Nephron (organoid): ENCODE results near the gene DLX1.

Experiments
- H3K27ac Mint-ChIP-seq, 3 experiments: 2 replicates each; pipeline ENCODE4 v1.8.0; 2020; ENCODE audit warnings: mixed read lengths in 3 of 3, mild to moderate bottlenecking in 2 of 3, moderate library complexity in 1 of 3
- H3K27me3 Mint-ChIP-seq: 2 replicates; pipeline ENCODE4 v1.8.0; 2021; ENCODE audit warnings: low read depth, mild to moderate bottlenecking, moderate library complexity, mixed read lengths
- H3K36me3 Mint-ChIP-seq: 2 replicates; pipeline ENCODE4 v1.8.0; 2020; ENCODE audit warnings: low read depth, mixed read lengths
- H3K4me1 Mint-ChIP-seq: 2 replicates; pipeline ENCODE4 v1.8.0; 2020; ENCODE audit warnings: mixed read lengths
- H3K4me3 Mint-ChIP-seq, 3 experiments: 2 replicates each; pipeline ENCODE4 v1.8.0; 2020; ENCODE audit warnings: mild to moderate bottlenecking in 3 of 3, mixed read lengths in 3 of 3, moderate library complexity in 2 of 3
- H3K9me3 Mint-ChIP-seq: 2 replicates; pipeline ENCODE4 v1.8.0; 2020; ENCODE audit warnings: mixed read lengths
- TF ChIP-seq, protein P1 (sequence below), 3 experiments: fragments of 200-600 bp; sonication (generic); IDR thresholded peaks; one replicate each; pipeline ENCODE4 v1.5.0; 2021; ENCODE audit warnings: antibody characterized with exemption in 3 of 3; ENCODE audit not compliant: unreplicated experiment in 3 of 3

Gene DLX1

DNA sequence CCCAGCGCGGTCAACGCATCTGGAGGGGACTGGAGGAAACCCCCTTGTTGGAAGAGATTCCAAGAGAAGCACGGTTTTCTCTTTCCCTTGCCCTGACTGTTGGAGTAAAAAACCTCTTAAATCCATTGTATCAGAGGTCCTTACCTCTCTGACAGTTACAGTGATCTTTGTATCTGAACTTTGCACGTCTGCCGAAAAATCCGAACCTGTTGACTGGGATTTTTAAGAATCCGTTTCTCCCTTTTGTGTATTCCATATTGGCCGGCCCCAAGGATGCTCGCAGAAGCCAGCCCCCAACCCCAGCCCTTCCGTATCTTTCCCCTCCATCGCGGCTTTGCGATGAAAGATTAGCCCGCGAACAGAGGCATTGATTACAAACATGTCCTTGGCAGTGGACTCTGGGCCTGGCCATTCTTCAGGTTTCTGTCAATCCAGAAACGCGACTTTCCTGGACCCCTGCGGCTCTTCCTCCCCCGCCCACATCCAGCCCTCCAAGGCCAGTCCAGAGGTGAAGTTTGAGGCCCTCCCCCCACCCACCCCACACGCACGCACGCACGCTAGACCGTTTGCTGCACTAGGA is 4.6 kb upstream of the DLX1 start:
- H3K27ac Mint-ChIP-seq: no peak overlapping the region
- TF ChIP-seq, protein P1, sequence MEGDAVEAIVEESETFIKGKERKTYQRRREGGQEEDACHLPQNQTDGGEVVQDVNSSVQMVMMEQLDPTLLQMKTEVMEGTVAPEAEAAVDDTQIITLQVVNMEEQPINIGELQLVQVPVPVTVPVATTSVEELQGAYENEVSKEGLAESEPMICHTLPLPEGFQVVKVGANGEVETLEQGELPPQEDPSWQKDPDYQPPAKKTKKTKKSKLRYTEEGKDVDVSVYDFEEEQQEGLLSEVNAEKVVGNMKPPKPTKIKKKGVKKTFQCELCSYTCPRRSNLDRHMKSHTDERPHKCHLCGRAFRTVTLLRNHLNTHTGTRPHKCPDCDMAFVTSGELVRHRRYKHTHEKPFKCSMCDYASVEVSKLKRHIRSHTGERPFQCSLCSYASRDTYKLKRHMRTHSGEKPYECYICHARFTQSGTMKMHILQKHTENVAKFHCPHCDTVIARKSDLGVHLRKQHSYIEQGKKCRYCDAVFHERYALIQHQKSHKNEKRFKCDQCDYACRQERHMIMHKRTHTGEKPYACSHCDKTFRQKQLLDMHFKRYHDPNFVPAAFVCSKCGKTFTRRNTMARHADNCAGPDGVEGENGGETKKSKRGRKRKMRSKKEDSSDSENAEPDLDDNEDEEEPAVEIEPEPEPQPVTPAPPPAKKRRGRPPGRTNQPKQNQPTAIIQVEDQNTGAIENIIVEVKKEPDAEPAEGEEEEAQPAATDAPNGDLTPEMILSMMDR (IDR thresholded peaks at IDR 0.05; ENCODE audit: unreplicated experiment in 3 of 3): no peak

DNA sequence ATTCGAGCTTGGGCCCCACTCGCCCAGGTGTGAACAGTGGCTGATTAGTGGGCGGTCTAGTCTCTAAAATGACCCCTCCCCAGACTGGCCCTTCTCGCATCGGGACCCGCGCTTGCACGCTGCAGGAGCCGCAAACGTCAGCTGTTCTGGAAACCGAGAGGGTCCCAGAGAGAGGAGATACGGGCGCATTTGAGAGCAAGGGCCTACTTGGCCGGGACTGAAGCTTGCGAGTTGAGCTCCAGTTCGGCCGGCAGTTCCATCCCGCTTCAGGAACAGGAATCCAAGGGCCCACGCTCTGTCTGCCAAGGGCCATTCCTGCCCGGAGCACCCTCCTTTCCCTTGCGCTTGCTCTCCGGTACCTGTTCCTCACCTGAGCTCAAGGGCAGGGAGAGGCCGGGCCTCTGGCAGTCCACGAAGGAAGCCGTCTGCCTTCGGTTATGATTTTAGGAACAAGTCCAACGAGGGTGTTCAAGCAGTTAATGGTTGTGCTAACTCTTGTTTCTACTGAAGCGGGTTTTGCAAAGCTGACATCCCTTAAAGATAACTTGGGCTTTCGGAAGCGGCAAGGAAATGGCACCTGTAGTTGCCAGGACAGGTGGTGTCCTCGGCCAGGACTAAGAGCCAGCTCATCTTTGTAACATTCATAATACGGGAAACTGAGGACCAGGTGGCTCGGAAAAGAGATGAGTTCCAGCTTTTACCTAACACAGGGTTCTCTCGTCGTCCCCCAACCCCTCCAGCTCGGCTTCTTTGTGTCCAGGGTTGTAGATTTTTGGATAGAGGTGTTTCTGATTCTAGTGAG is 3.9 kb upstream of the DLX1 start:
- Mint-ChIP-seq H3K4me3 (no peak overlapping the region), H3K27me3 (peaks cover 100% of the 10 kb centered on the region), H3K9me3 (peaks cover 7% of the 10 kb centered on the region), H3K36me3 (no peaks in the 10 kb centered on the region), H3K27ac (no peak overlapping the region), H3K4me1 (peaks cover 28% of the 10 kb centered on the region)
- TF ChIP-seq, protein P1 (IDR thresholded peaks at IDR 0.05; ENCODE audit: unreplicated experiment in 3 of 3): no peak

More for the DNA sequence above, 4.6 kb upstream of the DLX1 start:
- H3K9me3 Mint-ChIP-seq: peaks cover 7% of the 10 kb centered on the region
- H3K4me1 Mint-ChIP-seq: peaks cover 27% of the 10 kb centered on the region
- peaks cover 100% of the 10 kb centered on the region for H3K27me3 Mint-ChIP-seq
- H3K36me3 Mint-ChIP-seq: no peaks in the 10 kb centered on the region
- H3K4me3 Mint-ChIP-seq: peak overlapping the region in 1 of 3 experiments; percentile 27

- H3K4me3 Mint-ChIP-seq: peak overlapping the region in 2 of 3 experiments; percentile 15 to 46
- H3K27me3 Mint-ChIP-seq: peaks cover 100% of the 10 kb centered on the region
- no peak overlapping the region for H3K27ac Mint-ChIP-seq
- H3K4me1 Mint-ChIP-seq: peaks cover 34% of the 10 kb centered on the region
- H3K9me3 Mint-ChIP-seq: peaks cover 7% of the 10 kb centered on the region
- TF ChIP-seq, protein P1 (IDR thresholded peaks at IDR 0.05; ENCODE audit: unreplicated experiment in 3 of 3): no peak
- no peaks in the 10 kb centered on the region for H3K36me3 Mint-ChIP-seq
Measured at GRCh38 chr2:172082105-172082943, 3.0 kb upstream of the DLX1 start.

GRCh38 chr2:172082944-172083627 is 2.2 kb upstream of the DLX1 start:
- TF ChIP-seq, protein P1 (IDR thresholded peaks at IDR 0.05; ENCODE audit: unreplicated experiment in 3 of 3): no peak
- Mint-ChIP-seq H3K27ac (no peak overlapping the region), H3K27me3 (peaks cover 100% of the 10 kb centered on the region), H3K36me3 (no peaks in the 10 kb centered on the region), H3K4me3 (peak overlapping the region in 2 of 3 experiments; percentile 29 to 46), H3K4me1 (peaks cover 41% of the 10 kb centered on the region), H3K9me3 (peaks cover 7% of the 10 kb centered on the region)

DNA sequence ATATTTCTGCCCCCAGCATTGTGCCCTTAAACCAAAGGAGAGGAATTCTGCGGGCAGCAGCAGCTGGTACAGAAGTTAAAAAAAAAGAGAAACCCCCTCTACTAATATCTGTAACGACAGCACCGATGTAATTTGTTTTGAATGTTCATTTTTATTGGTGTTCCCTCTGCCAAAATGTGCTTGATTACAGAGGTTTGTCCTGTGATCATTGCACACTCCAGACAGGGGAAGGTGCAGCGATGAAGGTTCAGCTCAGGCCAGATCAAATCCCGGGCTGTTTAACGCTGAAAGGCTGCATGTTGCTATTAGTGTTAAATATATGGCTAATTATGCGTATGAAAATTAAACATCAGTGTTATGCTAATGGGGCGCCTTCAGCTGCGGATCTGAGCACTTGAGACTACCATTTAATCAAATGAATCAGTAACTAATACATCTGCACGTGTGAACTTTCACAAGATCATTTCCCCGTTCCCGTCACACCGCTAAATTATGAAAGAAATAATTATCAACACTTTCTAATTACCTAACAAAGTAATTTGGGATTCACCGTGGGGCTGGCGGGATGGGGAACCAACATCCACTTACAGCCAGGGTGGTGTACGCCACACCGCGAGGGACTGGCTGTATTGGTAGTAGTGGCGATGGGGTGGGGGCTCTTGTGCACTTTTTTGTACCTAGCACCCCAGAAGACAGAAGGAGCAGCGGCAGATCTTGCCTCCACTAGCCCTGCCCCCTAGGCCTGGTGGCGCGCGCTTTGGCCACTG is 1.5 kb upstream of the DLX1 start:
- no peak overlapping the region for H3K27ac Mint-ChIP-seq
- peaks cover 100% of the 10 kb centered on the region for H3K27me3 Mint-ChIP-seq
- H3K9me3 Mint-ChIP-seq: peaks cover 7% of the 10 kb centered on the region
- no peaks in the 10 kb centered on the region for H3K36me3 Mint-ChIP-seq
- H3K4me1 Mint-ChIP-seq: peaks cover 48% of the 10 kb centered on the region
- TF ChIP-seq, protein P1 (IDR thresholded peaks at IDR 0.05; ENCODE audit: unreplicated experiment in 3 of 3): no peak
- H3K4me3 Mint-ChIP-seq: peak overlapping the region; percentile 29 to 80 (median 44)
